ENCODE data around the gene ADRA1B.

DNA sequence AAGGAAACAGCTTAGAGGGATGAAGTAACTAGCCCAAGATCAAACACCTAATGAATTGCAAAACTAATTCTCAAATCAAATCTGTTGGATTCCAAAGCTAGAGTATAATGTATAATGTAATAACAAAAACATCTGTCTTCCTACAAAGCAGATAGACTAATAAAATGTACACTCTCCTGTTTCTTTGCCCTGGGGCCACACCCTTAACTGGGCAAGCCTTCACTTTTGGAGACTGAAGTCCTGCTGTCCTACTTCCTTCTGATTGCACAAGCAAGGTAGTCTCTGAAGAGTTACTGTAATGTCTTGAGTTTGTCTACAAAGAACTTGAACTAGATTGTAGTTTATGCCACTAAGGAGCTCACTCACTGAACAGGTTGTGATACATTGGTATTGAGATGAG is 95.2 kb downstream of the ADRA1B start:
- TF ChIP-seq, protein P1, sequence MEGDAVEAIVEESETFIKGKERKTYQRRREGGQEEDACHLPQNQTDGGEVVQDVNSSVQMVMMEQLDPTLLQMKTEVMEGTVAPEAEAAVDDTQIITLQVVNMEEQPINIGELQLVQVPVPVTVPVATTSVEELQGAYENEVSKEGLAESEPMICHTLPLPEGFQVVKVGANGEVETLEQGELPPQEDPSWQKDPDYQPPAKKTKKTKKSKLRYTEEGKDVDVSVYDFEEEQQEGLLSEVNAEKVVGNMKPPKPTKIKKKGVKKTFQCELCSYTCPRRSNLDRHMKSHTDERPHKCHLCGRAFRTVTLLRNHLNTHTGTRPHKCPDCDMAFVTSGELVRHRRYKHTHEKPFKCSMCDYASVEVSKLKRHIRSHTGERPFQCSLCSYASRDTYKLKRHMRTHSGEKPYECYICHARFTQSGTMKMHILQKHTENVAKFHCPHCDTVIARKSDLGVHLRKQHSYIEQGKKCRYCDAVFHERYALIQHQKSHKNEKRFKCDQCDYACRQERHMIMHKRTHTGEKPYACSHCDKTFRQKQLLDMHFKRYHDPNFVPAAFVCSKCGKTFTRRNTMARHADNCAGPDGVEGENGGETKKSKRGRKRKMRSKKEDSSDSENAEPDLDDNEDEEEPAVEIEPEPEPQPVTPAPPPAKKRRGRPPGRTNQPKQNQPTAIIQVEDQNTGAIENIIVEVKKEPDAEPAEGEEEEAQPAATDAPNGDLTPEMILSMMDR (IDR thresholded peaks at IDR 0.05; ENCODE audit: insufficient read depth, low read depth, low read length) = no peak
- TF ChIP-seq EZH2 (IDR thresholded peaks at IDR 0.05; ENCODE audit: insufficient read depth, low read length) = no peak
